Ishikawa (cell line): ENCODE data around the gene TENT5A.

ENCODE experiments used
- CREB1 ChIP-seq: IDR thresholded peaks from 2 replicates; pipeline ENCODE4 v1.6.1; 2012; ENCODE audit warnings: low read depth
- EGR1 ChIP-seq: IDR thresholded peaks from 2 replicates; pipeline ENCODE4 v1.6.1; 2012
- EP300 ChIP-seq: IDR thresholded peaks from 2 replicates; pipeline ENCODE4 v1.6.1; 2012; ENCODE audit warnings: borderline replicate concordance
- FOXM1 ChIP-seq: IDR thresholded peaks from 2 replicates; pipeline ENCODE4 v1.6.1; 2012; ENCODE audit warnings: low read depth, borderline replicate concordance
- MAX ChIP-seq: IDR thresholded peaks from 2 replicates; pipeline ENCODE4 v1.6.1; 2012
- RAD21 ChIP-seq: IDR thresholded peaks from 2 replicates; pipeline ENCODE4 v1.6.1; 2012; ENCODE audit warnings: low read depth
- REST ChIP-seq: IDR thresholded peaks from 2 replicates; pipeline ENCODE4 v1.6.1; 2012; ENCODE audit warnings: low read depth, mild to moderate bottlenecking
- TAF1 ChIP-seq: IDR thresholded peaks from 2 replicates; pipeline ENCODE4 v1.6.1; 2012; ENCODE audit warnings: low read depth, mild to moderate bottlenecking
- TCF12 ChIP-seq: IDR thresholded peaks from 2 replicates; pipeline ENCODE4 v1.6.1; 2012; ENCODE audit warnings: low read depth
- TEAD4 ChIP-seq: IDR thresholded peaks from 2 replicates; pipeline ENCODE4 v1.6.1; 2012
- YY1 ChIP-seq: IDR thresholded peaks from 2 replicates; pipeline ENCODE4 v1.6.1; 2012; ENCODE audit warnings: low read depth

GRCh38 chr6:81744131-81744530 lies 8.3 kb downstream of the TENT5A start:
- TF ChIP-seq CREB1 (no peak), TCF12 (no peak), TEAD4 (no peak), EGR1 (no peak), YY1 (no peak), FOXM1 (no peak), REST (no peak), EP300 (no peak), MAX (no peak), RAD21 (no peak), TAF1 (no peak)
